ENCODE measurements around the gene HMGN1.

The HMGN1 gene

DNA sequence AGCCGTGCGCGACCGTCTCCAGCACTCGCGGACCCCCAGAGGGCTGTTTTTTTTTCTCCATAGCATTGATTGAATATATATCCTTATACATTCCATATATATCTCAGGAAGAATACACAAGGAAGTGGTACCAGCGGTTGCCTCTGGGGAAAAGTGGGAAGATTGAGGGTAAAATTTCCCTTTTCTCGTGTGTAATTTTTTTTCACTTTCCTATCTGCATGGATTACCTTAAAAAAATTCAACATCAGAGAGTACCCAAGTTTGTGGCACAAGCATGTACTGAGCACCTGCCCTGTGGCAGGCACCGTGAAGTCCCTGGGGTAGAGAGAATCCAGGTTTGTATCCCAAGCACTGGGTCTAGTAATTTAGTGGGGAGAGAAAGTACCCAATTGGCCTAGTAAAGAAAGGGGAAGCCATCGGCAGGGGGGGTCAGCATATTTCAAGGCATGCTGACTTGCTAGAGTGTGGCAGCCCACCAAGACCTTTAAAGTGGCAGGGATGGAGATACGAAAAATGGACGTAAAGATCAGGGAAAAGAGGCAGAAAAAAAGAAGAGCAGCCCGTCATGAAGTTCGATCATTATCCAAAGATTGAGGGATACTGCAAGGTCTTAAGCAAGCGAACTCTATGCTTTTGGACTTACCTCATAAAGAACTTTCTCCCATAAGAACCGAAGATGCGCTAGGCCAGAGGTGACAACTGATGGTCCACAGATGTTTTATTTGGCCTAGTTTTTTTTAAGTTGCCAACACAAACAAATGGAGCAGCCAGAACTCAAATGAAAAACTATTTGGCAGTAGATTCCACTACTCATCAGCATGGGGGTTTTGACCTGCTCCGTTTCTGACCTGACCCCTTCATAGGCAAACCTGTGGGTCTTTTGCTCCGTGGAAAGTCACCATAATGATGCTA, 1.5 kb upstream of the HMGN1 start:
- DNase-seq (ENCODE audit: extremely low read depth, low read depth): no peak
- TF ChIP-seq CTCF (IDR thresholded peaks at IDR 0.05; ENCODE audit: low read depth, low read length, missing control alignments): no peak
- peak overlapping the region; percentile 49 for H3K4me3 ChIP-seq (replicated peaks; ENCODE audit: low read depth, low read length)

DNA sequence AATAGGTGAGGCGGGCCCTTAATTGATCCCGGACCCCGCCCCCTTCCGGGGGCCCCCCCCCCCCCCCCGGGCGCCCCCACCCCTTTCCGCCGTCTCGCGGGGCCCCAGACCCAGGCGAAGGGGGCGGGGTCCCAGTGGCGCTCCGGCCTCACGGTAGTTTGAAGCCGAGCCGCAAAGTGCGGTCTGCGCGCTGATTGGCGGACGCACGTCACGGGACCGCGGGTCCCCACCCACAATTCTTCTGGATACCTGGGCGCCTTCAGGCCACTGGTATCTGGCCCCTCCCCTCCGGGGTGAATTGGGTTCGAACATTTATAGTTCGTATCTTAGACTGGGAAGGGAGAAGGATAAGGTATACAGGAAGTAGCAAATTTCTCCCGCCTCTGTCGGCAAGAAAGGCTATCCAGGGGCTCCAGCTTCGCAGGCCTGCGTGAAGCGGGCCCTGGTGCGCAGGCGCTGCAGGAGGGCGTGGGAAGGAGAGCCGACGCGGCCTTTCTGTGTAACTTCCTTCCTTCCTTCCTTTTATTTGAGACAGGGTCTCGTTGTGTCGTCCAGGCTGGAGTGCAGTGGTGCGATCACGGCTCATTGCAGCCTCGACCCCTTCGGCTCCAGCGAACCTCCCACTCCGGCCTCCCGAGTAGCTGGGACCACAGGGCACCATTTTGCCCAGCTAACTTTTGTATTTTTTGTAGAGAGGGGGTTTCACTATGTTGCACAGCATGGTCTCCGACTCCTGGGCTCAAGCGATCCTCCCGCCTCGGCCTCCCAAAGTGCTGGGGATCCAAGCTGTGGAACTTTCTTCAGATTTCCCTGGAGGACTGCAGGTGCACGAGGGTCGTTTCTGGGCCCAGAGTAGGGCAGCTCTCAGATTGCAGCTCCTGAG, 564 bp upstream of the HMGN1 start:
- H3K4me3 ChIP-seq (replicated peaks; ENCODE audit: low read depth, low read length): peak overlapping the region; percentile 49
- peak; percentile 78 for DNase-seq (ENCODE audit: extremely low read depth, low read depth)
- no peak for TF ChIP-seq CTCF (IDR thresholded peaks at IDR 0.05; ENCODE audit: low read depth, low read length, missing control alignments)

DNA sequence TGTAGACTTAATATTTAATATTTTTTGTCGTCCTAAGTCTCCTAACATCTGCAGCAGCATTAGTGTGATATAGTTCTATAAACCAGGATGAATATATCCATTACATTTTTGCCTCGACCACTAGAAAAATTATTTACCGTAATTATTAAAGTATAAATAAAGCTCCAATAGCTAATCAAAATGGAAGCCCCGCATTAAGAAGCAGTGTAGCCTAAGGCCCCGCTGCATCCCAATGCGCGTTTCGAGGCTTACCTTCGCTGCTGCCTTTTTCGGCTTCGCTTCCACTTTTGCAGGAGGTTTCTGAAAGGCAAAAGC, 891 bp downstream of the HMGN1 start:
- TF ChIP-seq CTCF (IDR thresholded peaks at IDR 0.05; ENCODE audit: low read depth, low read length, missing control alignments): no peak
- DNase-seq (ENCODE audit: extremely low read depth, low read depth): no peak
- peak overlapping the region; percentile 92 for H3K4me3 ChIP-seq (replicated peaks; ENCODE audit: low read depth, low read length)

GRCh38 chr21:39347537-39347936, 1.4 kb downstream of the HMGN1 start:
- H3K4me3 ChIP-seq (replicated peaks; ENCODE audit: low read depth, low read length): peak overlapping the region; percentile 92
- TF ChIP-seq CTCF (IDR thresholded peaks at IDR 0.05; ENCODE audit: low read depth, low read length, missing control alignments): no peak
- DNase-seq (ENCODE audit: extremely low read depth, low read depth): no peak

DNA sequence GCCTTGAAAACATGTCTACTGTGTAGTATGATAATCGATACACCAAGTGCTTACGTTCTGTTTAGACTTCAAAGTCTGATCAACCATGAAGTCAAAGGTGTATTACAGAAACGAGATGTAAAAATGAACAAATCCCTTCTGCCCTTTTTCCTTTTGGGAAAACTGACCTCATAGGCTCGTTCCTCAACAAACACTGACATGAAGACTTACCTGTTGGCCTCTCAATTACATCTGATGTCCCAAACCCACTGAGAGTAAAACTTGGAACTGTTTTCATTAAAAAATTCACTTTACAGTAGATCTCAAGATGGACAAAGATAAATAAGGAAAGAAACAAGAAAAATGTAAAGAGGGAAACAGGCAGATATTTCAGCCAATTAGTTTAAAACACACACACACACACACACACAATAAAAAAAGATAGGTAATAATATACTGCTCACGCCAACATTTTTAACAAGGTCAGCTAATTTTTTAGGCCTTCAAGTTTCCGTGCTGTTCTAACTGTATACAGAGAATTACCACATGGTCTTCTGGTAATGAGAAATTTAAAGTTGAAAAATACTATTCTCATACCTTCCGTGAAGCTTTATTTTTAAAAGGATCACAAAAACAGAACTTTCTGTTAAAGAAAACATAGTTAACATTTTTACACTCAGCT, 2.1 kb downstream of the HMGN1 start:
- no peak for DNase-seq (ENCODE audit: extremely low read depth, low read depth)
- TF ChIP-seq CTCF (IDR thresholded peaks at IDR 0.05; ENCODE audit: low read depth, low read length, missing control alignments): no peak
- H3K4me3 ChIP-seq (replicated peaks; ENCODE audit: low read depth, low read length): peak overlapping the region; percentile 92

- peak overlapping the region; percentile 92 for H3K4me3 ChIP-seq (replicated peaks; ENCODE audit: low read depth, low read length)
- no peak for DNase-seq (ENCODE audit: extremely low read depth, low read depth)
- no peak for TF ChIP-seq CTCF (IDR thresholded peaks at IDR 0.05; ENCODE audit: low read depth, low read length, missing control alignments)
These were observed 2.7 kb downstream of the HMGN1 start for GRCh38 chr21:39346206-39346605.

Measured in HFF-Myc (cell line).